SHP77 (cell line): ENCODE data around the gene CRYZ.
"Not testable (repeated sequence)": the region's sequence is repeated elsewhere in the genome, so short reads cannot be mapped to it uniquely, and the experiment has no call there.

Experiments
- DNase-seq, 2 experiments: peaks; one replicate each; lab custom pipeline; 2025; lab: John Stamatoyannopoulos, UW

The CRYZ gene, protein sequence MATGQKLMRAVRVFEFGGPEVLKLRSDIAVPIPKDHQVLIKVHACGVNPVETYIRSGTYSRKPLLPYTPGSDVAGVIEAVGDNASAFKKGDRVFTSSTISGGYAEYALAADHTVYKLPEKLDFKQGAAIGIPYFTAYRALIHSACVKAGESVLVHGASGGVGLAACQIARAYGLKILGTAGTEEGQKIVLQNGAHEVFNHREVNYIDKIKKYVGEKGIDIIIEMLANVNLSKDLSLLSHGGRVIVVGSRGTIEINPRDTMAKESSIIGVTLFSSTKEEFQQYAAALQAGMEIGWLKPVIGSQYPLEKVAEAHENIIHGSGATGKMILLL

GRCh38 chr1:74732960-74733603 is at the start of gene CRYZ, which contains the start of gene TYW3:
CRYZ (minus strand) TSS chr1:74733050; CDS start chr1:74724821, 8,229 bp downstream.
TYW3 (plus strand) TSS chr1:74733152; CDS start chr1:74733245, 93 bp downstream.
- DNase-seq: peak; percentile 85 to 88

DNA sequence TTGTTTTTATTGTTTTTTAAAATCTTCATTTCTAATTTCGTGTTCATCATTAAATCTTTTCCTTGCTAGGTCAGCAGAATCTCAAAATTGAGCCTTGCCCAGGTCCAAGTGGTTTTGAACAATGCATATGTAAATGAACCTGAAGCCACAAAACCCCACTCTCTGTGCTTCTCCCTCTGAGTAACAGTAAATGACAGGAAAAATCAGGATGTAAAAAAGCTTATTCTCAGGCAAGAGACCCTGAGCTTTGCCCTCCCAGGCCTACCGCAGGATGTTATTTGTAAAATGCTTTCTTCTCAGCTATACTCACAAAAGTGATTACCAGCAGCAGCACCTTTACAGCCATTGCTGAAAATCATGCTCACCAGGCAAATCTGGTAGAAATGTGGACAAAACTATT is 47.7 kb upstream of the CRYZ start:
- DNase-seq: no peak

DNA sequence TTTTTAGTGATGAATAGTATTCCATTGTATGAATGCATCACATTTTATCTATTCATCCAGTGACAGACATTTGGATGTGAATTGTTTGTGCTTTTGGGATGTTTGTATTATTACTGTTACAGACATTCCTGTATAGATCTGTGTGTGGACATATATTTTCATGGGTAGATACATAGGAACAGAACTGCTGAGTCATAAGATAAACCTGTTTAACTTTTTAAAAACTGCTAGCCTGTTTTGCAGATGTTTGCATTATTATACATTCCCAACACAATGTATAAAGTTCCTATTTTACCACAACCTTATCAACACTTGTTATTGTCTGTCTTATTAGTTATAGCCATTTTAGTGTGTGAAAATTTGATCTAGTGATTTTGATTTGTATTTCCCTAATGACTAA is 46.9 kb upstream of the CRYZ start:
- no peak for DNase-seq

- DNase-seq: no peak
These were observed 44.7 kb upstream of the CRYZ start for GRCh38 chr1:74777525-74777924.

DNA sequence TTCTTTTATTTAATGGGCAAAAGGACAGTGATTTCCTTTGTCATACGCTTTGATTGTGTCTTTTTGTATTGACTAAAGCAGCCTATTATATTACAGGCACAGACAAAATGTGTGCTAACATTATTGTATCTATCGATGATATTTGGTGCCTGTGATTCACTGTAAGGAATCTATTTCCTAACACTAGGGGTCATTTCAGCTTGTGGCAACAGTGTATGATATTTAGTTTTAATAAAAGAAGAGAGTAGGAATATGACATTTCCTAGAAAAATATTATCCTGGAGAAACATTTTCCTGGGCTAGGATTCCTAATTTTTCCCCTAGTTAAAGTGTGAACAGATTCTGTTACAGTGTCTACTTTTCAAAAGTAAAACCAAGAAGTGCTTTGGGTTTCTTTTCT is 42.9 kb upstream of the CRYZ start:
- no peak for DNase-seq

GRCh38 chr1:74773582-74773981 is 40.7 kb upstream of the CRYZ start:
- DNase-seq: no peak

- DNase-seq: no peak
These were observed 40.1 kb upstream of the CRYZ start for GRCh38 chr1:74772945-74773344.

DNA sequence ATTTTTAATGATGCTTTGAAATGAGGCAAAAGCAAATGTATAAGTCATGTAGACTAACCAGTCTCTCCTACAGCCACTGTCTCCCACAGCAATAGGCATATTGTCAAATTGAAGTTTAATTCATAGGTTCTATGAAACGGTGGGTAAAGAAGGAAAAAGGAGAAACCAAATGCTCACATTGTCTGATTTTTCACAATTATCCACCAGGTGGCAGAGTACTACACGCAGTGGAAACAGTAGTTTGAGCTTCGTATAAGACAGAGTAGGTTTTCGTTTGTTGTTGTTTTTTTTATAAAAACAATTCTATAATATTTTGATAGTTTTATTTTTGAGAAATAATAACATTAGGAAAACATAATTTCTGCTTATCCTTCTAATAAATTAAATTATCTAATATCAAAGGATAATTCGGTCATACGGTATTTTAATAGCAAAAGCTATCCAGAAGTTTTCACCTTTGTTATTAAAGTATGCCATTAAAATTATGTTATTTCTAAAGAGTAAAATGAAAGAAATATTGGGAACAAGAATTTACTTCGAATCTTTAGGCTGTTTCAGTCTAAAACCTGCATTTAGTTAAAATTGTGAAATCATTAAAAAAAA is 39.2 kb upstream of the CRYZ start:
- peak; percentile 42 to 48 for DNase-seq

GRCh38 chr1:74767490-74767889 is 34.6 kb upstream of the CRYZ start:
- peak in 1 of 2 experiments; percentile 9 for DNase-seq

DNA sequence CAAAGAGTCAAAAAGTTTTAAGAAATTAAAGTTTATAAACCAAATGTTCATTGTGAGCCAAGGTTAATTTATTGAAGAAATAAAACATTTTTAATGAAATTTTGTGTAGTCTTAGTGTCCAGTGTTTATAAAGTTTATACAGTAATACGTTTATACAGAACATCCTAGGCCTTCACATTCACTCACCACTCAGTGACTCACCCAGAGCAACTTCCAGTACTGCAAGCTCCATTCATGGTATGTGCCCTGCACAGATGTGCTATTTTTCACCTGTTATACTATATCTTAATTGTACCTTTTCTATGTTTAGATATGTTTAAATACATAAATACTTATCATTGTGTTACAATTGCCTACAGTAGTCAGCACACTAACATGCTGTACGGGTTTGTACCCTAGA is 33.7 kb upstream of the CRYZ start:
- DNase-seq: no peak

DNA sequence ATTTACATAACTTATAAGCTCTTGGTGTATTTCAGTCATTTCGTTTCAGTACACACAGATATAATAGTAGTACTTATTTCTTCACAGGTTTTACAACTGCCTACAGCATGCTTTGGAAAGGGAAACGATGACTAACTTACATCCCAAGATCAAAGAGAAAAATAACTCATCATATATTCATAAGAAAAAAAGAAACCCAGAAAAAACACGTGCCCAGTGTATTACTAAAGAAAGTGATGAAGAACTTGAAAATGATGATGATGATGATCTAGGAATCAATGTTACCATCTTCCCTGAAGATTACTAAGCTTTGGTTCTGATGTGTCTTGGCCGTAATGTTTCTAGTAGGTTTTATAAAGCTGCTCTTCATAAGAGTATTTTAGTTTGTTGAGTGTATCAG is 31.0 kb upstream of the CRYZ start:
- DNase-seq: no peak

DNA sequence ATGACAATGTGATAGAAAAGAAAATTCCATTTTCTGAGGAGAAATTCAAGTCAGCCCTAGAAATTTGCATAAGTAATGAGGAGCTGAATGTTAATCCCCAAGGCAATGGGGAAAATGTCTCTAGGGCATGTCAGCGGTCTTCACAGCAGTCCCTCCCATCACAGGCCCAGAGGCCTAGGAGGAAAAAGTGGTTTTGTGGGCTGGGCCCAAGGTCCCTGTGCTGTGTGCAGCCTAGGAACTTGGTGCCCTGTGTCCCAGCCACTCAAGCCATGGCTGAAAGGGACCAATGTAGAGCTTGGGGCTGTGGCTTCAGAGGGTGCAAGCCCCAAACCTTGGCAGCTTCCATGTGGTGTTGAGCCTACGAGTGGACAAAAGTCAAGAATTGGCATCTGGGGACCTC is 23.8 kb upstream of the CRYZ start:
- not testable (repeated sequence) for DNase-seq

DNA sequence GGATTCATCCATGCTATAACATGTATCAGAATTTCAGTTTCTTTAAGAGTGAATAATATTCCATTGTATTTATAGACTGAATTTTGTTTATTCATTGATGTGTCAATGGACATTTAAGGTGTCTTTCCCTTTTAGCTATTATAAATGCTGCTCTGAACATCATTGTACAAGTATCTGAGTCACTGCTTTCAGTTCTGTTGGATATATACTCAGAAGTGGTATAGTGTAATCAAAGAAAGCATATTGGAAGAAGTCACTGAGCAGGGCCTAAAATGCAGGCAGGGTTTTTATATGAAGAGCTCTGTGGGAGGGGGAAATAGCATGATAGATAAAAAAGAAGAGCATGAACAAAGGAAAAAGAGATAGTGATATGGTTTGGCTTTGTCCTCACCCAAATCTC is 22.6 kb upstream of the CRYZ start:
- no peak for DNase-seq

DNA sequence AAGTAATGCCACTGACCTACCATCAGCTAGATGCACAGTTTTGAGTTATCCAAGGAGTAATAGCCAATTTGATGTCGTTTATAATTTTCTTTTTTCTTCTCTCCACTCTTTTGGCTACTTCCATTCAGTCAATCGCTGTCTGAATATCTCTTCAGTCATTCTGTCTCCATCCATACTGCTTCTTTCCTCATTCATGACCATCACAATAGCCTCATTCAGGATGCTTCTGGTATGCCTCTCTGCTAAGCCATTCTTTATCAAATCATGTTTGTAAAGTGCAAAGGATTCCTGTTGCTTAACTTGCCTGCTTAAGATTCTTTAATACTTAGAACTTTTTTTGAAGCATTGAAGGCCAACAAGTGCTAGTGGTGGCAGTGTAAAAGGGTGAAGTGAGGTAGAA is 20.3 kb upstream of the CRYZ start:
- no peak for DNase-seq

DNA sequence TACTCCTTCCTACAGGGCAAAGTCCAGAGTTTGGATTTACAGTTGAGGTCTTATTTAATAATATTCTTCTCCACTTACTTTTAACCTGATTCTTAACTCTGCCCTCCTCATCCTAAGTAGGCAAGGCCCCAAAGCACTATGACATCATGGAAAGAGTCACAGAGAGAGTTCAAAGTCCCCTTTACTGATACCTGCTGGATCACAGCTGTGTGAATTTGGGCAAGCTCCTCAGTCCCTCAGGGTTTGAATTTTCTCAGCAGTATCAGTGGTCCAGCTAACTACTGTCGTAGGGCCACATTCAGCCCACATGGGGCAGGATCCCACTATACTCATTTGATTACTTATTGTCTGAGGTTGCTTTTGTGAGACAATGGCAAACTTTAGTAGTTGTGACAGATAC is 16.1 kb upstream of the CRYZ start:
- no peak for DNase-seq

DNA sequence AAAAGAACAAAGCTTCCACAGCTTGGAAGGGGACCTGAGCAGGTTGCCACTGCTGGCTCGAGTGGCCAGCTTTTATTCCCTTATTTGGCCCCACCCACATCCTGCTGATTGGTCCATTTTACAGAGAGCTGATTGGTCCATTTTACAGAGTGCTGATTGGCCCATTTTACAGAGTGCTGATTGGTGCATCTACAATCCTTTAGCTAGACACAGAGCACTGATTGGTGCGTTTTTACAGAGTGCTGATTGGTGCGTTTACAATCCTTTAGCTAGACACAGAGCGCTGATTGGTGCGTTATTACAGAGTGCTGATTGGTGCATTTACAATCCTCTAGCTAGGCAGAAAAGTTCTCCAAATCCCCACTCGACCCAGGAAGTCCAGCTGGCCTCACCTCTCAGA is 12.4 kb upstream of the CRYZ start:
- DNase-seq: not testable (repeated sequence)

DNA sequence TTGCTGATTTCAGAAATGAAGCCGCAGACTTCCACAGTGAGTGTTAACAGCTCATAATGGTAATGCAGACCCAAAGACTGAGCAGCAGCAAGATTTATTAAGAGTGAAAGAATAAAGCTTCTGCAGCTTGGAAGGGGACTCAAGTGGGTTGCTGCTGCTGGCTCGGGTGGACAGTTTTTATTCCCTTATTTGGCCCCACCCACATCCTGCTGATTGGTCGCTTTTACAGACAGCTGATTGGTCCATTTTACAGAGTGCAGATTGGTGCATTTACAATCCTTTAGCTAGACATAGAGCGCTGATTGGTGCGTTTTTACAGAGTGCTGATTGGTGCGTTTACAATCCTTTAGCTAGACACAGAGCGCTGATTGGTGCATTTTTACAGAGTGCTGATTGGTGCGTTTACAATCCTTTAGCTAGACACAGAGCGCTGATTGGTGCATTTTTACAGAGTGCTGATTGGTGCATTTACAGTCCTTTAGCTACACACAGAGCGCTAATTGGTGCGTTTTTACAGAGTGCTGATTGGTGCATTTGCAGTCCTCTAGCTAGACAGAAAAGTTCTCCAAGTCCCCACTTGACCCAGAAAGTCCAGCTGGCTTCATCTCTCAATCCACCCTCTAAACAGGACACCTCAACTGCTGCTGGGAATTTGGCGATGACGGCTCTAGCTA is 7.6 kb upstream of the CRYZ start:
- not testable (repeated sequence) for DNase-seq

- DNase-seq: no peak
These were observed 4.5 kb upstream of the CRYZ start for GRCh38 chr1:74737333-74737732.

GRCh38 chr1:74733604-74734484 is 994 bp upstream of the CRYZ start:
- peak; percentile 45 to 49 for DNase-seq

DNA sequence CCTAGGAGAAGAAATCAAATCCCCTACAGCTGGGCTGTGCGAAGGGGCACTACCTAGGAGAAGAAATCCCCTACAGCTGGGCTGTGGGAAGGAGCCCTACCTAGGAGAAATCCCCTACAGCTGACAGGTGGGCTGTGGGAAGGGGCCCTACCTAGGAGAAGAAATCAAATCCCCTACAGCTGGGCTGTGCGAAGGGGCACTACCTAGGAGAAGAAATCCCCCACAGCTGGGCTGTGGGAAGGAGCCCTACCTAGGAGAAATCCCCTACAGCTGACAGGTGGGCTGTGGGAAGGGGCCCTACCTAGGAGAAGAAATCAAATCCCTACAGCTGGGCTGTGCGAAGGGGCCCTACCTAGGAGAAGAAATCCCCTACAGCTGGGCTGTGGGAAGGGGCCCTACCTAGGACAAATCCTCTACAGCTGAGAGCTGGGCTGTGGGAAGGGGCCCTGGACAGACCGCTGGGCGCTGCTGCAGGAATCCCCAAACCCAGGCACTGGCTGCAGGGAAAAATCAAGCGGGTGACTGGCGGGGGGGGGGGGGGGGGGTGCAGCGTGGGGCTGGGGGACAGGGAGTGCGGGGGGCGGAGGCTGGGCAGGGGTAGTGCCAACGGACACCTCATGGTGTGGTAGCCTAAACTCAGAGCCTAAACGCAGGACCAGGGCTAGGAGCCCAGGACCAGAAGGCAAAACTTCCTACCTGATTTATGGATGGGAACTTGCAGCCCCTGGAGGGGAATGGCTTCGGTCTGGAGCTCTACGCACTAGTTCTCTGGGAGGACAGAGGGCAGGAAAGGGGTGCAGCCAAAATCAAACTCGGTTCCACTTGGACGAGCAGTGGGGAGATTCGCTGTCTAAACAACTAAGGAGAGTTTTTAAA is 541 bp downstream of the CRYZ start:
- DNase-seq: peak in 1 of 2 experiments; percentile 12
